Neural progenitor cell (in vitro differentiated cells): ENCODE measurements around the gene GSTO1.

Experiments
- CTCF ChIP-seq: fragments of 200-600 bp; sonication (generic); IDR thresholded peaks from 2 replicates; pipeline ENCODE4 v1.5.1; 2017; ENCODE audit warnings: antibody characterized with exemption, mild to moderate bottlenecking
- EZH2 ChIP-seq: fragments of 200-600 bp; sonication (generic); IDR thresholded peaks from 2 replicates; pipeline ENCODE4 v1.6.1; 2017; ENCODE audit warnings: antibody characterized with exemption, mild to moderate bottlenecking, moderate library complexity

GRCh38 chr10:104260775-104261115 is 6.1 kb downstream of the GSTO1 start:
- TF ChIP-seq CTCF (no peak), EZH2 (no peak)
